Measurements from ENCODE around the gene ZNF750. TPM values are rescaled to one million over a fixed set of nuclear protein-coding genes. Genes with fewer than 3 reads are reported as not detected.

Gene ZNF750
- total RNA-seq, 1 experiment from 2014 or later: not detected

DNA sequence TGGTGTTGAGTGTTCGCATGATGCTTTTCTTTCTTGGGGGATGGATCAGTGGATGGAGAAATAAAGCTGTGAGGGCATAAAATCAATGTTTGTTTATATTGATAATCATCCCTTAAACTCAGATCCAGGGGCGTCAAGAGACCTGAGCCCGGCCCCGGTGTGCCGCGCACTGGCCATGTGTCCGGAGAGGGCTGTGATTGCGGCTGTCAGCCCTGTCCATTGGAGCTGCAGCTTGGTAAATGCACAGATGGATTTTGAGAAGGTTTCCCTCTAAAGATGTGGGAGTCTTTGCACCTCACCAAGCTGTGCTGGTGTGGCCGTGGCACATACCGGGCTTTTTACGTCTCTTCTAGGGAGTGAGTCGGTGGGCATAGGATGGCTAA is 21.6 kb upstream of the ZNF750 start:
- peaks cover 33% of the 10 kb centered on the region for H3K4me1 ChIP-seq (ENCODE audit: insufficient read depth, low read length, poor library complexity, severe bottlenecking)
- H3K27me3 ChIP-seq (replicated peaks; ENCODE audit: insufficient read depth, low read depth, low read length, poor library complexity): no peaks in the 10 kb centered on the region
- no peak overlapping the region for H3K27ac ChIP-seq (ENCODE audit: low read depth, low read length, poor library complexity, severe bottlenecking)
- ChIA-PET CTCF (no interaction called here), POLR2A (ENCODE audit: low non-redundant PET) (no interaction called here)
- no peaks in the 10 kb centered on the region for H3K36me3 ChIP-seq (ENCODE audit: insufficient read depth, low read length, poor library complexity, severe bottlenecking)
- no peak for TF ChIP-seq EZH2 (IDR thresholded peaks at IDR 0.05; ENCODE audit: borderline replicate concordance, low read depth, low read length, poor library complexity, severe bottlenecking)
- TF ChIP-seq, protein P1, sequence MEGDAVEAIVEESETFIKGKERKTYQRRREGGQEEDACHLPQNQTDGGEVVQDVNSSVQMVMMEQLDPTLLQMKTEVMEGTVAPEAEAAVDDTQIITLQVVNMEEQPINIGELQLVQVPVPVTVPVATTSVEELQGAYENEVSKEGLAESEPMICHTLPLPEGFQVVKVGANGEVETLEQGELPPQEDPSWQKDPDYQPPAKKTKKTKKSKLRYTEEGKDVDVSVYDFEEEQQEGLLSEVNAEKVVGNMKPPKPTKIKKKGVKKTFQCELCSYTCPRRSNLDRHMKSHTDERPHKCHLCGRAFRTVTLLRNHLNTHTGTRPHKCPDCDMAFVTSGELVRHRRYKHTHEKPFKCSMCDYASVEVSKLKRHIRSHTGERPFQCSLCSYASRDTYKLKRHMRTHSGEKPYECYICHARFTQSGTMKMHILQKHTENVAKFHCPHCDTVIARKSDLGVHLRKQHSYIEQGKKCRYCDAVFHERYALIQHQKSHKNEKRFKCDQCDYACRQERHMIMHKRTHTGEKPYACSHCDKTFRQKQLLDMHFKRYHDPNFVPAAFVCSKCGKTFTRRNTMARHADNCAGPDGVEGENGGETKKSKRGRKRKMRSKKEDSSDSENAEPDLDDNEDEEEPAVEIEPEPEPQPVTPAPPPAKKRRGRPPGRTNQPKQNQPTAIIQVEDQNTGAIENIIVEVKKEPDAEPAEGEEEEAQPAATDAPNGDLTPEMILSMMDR (conservative IDR thresholded peaks at IDR 0.05; ENCODE audit: low read depth, low read length): no peak
- H3K9me3 ChIP-seq (ENCODE audit: low read depth, low read length, poor library complexity, severe bottlenecking): no peaks in the 10 kb centered on the region
- intact Hi-C loops (cut with micrococcal nuclease; ENCODE audit: unreplicated experiment): no loop called here
- DNase-seq (ENCODE audit: low spot score): no peak
- no TSS peak for BruUV-seq (replicated peaks)
- no peak overlapping the region for H3K4me3 ChIP-seq (ENCODE audit: low read depth, low read length, poor library complexity, severe bottlenecking)

DNA sequence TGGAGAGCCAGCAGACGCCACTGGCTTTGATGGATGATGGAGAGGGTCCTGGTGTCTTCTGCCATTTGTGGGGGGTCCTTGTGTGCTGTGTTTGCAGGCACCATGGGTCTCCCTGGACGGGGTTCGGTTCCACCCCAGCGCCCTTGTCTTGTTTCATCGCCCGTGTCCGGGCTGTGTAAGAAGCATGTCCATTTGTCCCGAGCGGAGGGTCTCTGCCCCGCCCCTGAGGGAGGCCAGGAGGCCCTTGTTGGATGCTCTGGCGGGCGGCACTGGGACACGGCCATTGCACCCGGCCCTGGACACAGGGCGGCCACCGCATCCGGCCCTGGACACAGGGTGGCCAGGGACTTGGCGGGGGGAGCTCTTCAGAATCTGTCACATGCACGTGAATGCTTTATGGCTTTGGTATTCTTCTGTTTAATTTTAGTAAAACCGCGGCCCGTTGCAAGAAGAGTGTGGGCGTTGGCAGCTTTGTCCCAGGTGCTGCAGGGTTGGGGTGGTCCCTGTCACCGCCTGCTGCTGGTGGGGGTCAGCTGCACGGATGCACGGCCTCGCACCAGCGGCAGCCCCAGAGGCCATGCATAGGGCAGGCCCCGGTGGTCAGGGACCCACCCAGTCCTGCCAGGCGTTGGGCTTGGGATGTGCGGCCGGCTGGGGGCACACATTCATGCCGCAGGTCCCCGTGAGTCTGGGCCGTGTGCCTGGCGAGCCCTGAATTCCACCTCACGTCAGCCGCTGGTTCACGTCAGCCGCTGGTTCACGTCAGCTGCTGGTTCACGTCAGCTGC is 21.0 kb upstream of the ZNF750 start:
- no peaks in the 10 kb centered on the region for H3K36me3 ChIP-seq (ENCODE audit: insufficient read depth, low read length, poor library complexity, severe bottlenecking)
- H3K4me3 ChIP-seq (ENCODE audit: low read depth, low read length, poor library complexity, severe bottlenecking): no peak overlapping the region
- POLR2A ChIA-PET (ENCODE audit: low non-redundant PET): no interaction called here
- CTCF ChIA-PET: no interaction called here
- peaks cover 28% of the 10 kb centered on the region for H3K4me1 ChIP-seq (ENCODE audit: insufficient read depth, low read length, poor library complexity, severe bottlenecking)
- no TSS peak for BruUV-seq (replicated peaks)
- TF ChIP-seq EZH2 (IDR thresholded peaks at IDR 0.05; ENCODE audit: borderline replicate concordance, low read depth, low read length, poor library complexity, severe bottlenecking): no peak
- TF ChIP-seq, protein P1 (conservative IDR thresholded peaks at IDR 0.05; ENCODE audit: low read depth, low read length): no peak
- peak overlapping the region; percentile 38 for H3K27ac ChIP-seq (ENCODE audit: low read depth, low read length, poor library complexity, severe bottlenecking)
- H3K27me3 ChIP-seq (replicated peaks; ENCODE audit: insufficient read depth, low read depth, low read length, poor library complexity): no peaks in the 10 kb centered on the region
- DNase-seq (ENCODE audit: low spot score): no peak
- intact Hi-C loops (cut with micrococcal nuclease; ENCODE audit: unreplicated experiment): no loop called here
- H3K9me3 ChIP-seq (ENCODE audit: low read depth, low read length, poor library complexity, severe bottlenecking): no peaks in the 10 kb centered on the region

DNA sequence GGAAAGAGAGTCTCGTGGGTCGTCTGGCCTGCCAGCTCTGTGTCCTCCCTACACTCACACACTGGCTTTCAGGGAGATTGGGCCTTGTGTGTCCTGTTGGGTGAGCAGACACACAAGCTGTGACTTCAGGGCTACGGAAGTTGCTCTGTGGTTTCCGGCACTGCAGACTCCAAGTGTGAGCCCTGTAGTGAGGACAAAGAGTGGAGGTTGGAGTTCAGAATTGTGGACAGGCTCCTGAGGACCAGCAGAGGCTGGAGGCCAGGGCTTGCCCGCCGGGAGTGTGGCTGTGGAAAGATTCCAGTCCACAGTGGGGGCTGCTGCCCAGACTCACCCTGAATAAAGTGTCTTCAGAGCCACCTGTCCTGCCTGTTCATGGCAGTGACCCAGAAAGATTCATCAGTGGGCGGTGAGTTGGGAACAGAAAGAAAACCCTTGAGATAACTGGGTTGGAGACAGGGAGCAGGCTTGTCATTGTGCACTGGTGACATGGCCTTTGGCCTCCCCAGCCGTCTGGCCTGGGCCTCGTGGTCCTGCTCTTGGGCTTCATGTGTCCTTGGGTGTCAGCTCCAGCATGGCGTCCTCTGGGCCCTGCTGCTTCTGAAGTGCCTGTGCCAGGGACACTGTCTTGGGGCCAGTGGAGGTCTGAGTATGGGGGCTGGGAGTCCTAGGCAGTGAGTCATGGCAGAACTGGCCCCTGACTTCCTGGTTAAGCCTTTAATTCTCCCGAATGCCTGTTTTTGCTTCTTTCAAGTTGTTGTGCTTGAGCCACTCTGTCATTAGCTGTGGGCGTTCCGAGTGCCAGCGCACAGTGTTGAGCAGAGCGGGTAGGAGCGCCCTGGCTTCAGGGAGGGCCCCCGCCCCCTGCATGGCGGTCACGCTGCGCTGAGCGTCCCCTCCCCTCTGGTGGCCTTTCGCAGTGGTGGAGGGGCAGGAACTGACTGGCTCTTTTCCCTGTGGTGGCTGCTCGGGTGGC is 19.9 kb upstream of the ZNF750 start:
- TF ChIP-seq, protein P1 (conservative IDR thresholded peaks at IDR 0.05; ENCODE audit: low read depth, low read length): no peak
- no peak for TF ChIP-seq EZH2 (IDR thresholded peaks at IDR 0.05; ENCODE audit: borderline replicate concordance, low read depth, low read length, poor library complexity, severe bottlenecking)
- BruUV-seq (replicated peaks): no TSS peak
- Histone ChIP-seq H3K27ac (ENCODE audit: low read depth, low read length, poor library complexity, severe bottlenecking) (peak overlapping the region; percentile 38), H3K36me3 (ENCODE audit: insufficient read depth, low read length, poor library complexity, severe bottlenecking) (peaks cover 2% of the 10 kb centered on the region), H3K27me3 (replicated peaks; ENCODE audit: insufficient read depth, low read depth, low read length, poor library complexity) (no peaks in the 10 kb centered on the region), H3K4me3 (ENCODE audit: low read depth, low read length, poor library complexity, severe bottlenecking) (no peak overlapping the region), H3K4me1 (ENCODE audit: insufficient read depth, low read length, poor library complexity, severe bottlenecking) (peaks cover 20% of the 10 kb centered on the region), H3K9me3 (ENCODE audit: low read depth, low read length, poor library complexity, severe bottlenecking) (no peaks in the 10 kb centered on the region)
- intact Hi-C loops (cut with micrococcal nuclease; ENCODE audit: unreplicated experiment): no loop called here
- ChIA-PET POLR2A (ENCODE audit: low non-redundant PET) (no interaction called here), CTCF (no interaction called here)
- peak; percentile 28 for DNase-seq (ENCODE audit: low spot score)
